ENCODE results near the gene RELT. TPM values are rescaled to one million over a fixed set of nuclear protein-coding genes. Genes with fewer than 3 reads are reported as not detected.

Gene RELT
- total RNA-seq, 2 experiments from 2014 or later, result 26.6 to 29.6 TPM

DNA sequence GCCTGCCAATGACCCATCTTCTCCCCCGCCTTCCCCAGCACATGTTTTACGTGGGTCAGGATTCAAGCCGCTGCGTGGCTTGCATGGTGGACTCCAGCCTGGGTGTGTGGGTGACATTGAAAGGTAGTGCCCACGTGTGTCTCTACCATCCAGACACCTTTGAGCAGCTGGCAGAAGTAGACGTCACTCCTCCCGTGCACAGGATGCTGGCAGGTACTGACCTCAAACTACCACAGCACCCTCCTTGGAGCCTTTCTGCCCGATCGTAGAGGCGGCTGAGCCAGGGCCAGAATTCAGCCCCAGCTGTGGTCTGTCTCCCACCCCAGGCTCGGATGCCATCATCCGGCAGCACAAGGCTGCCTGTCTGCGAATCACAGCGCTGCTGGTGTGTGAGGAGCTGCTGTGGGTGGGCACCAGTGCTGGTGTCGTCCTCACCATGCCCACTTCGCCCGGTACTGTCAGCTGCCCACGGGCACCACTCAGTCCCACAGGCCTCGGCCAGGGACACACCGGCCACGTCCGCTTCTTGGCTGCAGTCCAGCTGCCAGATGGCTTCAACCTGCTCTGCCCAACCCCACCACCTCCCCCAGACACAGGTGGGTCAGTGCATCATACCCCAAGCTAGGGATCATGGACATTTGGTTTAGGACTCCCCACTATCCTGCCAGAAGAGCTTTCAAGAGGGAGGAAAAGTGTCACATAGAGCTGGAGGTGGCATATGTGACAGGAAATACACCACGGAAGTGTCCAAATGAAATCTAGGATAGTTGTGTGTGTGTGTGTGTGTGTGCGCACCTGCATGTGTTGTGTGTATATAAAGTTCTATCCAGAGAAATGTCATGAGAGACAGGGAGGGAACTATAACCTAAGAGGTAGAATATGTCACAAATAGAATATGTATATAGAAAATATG is 10.6 kb upstream of the RELT start:
- H3K9me3 Mint-ChIP-seq, result peaks cover 3% of the 10 kb centered on the region
- peaks cover 33% of the 10 kb centered on the region for H3K4me1 Mint-ChIP-seq (ENCODE audit: low read depth)
- H3K36me3 Mint-ChIP-seq (ENCODE audit: low read depth), result peaks cover 2% of the 10 kb centered on the region
- ATAC-seq, result peak; percentile 9
- no peaks in the 10 kb centered on the region for H3K27me3 Mint-ChIP-seq
- intact Hi-C loops (cut with micrococcal nuclease), result no loop called here
- TF ChIP-seq, protein P1, sequence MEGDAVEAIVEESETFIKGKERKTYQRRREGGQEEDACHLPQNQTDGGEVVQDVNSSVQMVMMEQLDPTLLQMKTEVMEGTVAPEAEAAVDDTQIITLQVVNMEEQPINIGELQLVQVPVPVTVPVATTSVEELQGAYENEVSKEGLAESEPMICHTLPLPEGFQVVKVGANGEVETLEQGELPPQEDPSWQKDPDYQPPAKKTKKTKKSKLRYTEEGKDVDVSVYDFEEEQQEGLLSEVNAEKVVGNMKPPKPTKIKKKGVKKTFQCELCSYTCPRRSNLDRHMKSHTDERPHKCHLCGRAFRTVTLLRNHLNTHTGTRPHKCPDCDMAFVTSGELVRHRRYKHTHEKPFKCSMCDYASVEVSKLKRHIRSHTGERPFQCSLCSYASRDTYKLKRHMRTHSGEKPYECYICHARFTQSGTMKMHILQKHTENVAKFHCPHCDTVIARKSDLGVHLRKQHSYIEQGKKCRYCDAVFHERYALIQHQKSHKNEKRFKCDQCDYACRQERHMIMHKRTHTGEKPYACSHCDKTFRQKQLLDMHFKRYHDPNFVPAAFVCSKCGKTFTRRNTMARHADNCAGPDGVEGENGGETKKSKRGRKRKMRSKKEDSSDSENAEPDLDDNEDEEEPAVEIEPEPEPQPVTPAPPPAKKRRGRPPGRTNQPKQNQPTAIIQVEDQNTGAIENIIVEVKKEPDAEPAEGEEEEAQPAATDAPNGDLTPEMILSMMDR (IDR thresholded peaks at IDR 0.05), result no peak
- H3K4me3 Mint-ChIP-seq, result no peak overlapping the region
- POLR2A ChIA-PET, result interaction anchor here (1.2 kb wide), 1 partner anchor 12 kb away, joined by 3 read pairs; no protein-coding TSS in a partner anchor
- DNase-seq, result no peak
- CTCF ChIA-PET, result interaction anchor here (1.0 to 4.0 kb wide), 5 partner anchors 14 to 261 kb away, joined by 3 to 43 read pairs (median 4); no protein-coding TSS in a partner anchor
- H3K27ac Mint-ChIP-seq, result peak overlapping the region; percentile 89

- H3K36me3 Mint-ChIP-seq (ENCODE audit: low read depth), result peaks cover 2% of the 10 kb centered on the region
- intact Hi-C loops (cut with micrococcal nuclease), result no loop called here
- ATAC-seq (peak; percentile 76), DNase-seq (peak; percentile 55)
- H3K4me1 Mint-ChIP-seq (ENCODE audit: low read depth), result peaks cover 33% of the 10 kb centered on the region
- peak overlapping the region; percentile 89 for H3K27ac Mint-ChIP-seq
- CTCF ChIA-PET, result interaction anchor here (2.7 to 4.0 kb wide), 2 partner anchors 14 to 31 kb away, joined by 10 to 43 read pairs; no protein-coding TSS in a partner anchor
- TF ChIP-seq, protein P1 (IDR thresholded peaks at IDR 0.05), result no peak
- H3K4me3 Mint-ChIP-seq, result no peak overlapping the region
- H3K9me3 Mint-ChIP-seq, result peaks cover 3% of the 10 kb centered on the region
- H3K27me3 Mint-ChIP-seq, result no peaks in the 10 kb centered on the region
- POLR2A ChIA-PET, result no interaction called here
These were observed 10.0 kb upstream of the RELT start for GRCh38 chr11:73366265-73366610.

- intact Hi-C loops (cut with micrococcal nuclease), result no loop called here
- ChIA-PET POLR2A (interaction anchor here (1.1 kb wide), 1 partner anchor 39 kb away, joined by 3 read pairs; no protein-coding TSS in a partner anchor), CTCF (interaction anchor here (0.9 to 2.7 kb wide), 4 partner anchors 8 to 31 kb away, joined by 3 to 10 read pairs (median 6); no protein-coding TSS in a partner anchor)
- DNase-seq (no peak), ATAC-seq (no peak)
- Mint-ChIP-seq H3K27me3 (no peaks in the 10 kb centered on the region), H3K9me3 (peaks cover 3% of the 10 kb centered on the region), H3K4me3 (no peak overlapping the region), H3K27ac (peak overlapping the region; percentile 89), H3K4me1 (ENCODE audit: low read depth) (peaks cover 33% of the 10 kb centered on the region), H3K36me3 (ENCODE audit: low read depth) (peaks cover 2% of the 10 kb centered on the region)
- TF ChIP-seq, protein P1 (IDR thresholded peaks at IDR 0.05), result no peak
These were observed 9.2 kb upstream of the RELT start for GRCh38 chr11:73366953-73367352.

DNA sequence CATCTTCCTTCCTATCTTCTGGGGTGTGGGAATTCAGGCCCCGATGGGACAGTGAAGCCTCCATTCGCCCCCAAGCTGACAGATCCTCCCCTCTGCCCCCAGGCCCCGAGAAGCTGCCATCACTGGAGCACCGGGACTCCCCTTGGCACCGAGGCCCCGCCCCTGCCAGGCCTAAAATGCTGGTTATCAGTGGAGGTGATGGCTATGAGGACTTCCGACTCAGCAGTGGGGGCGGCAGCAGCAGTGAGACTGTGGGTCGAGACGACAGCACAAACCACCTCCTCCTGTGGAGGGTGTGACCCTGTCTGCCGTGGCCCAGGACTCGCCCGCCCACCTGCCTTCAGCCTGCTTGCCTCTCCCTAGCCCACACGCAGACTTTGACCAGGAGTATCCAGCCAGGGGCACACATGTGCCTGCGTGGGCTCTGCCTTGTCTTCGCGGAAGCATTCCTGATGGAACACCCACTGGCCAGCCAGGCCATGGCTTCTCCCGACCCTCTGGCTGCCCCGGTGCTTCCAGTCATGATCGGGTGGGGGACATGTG is 8.6 kb upstream of the RELT start:
- DNase-seq (peak; percentile 63), ATAC-seq (peak; percentile 63)
- no peak overlapping the region for H3K4me3 Mint-ChIP-seq
- TF ChIP-seq, protein P1 (IDR thresholded peaks at IDR 0.05), result no peak
- peaks cover 2% of the 10 kb centered on the region for H3K36me3 Mint-ChIP-seq (ENCODE audit: low read depth)
- peak overlapping the region; percentile 89 for H3K27ac Mint-ChIP-seq
- peaks cover 3% of the 10 kb centered on the region for H3K9me3 Mint-ChIP-seq
- CTCF ChIA-PET, result interaction anchor here (0.9 to 1.4 kb wide), 3 partner anchors 8 to 16 kb away, joined by 3 to 9 read pairs (median 3); no protein-coding TSS in a partner anchor
- POLR2A ChIA-PET, result interaction anchor here (1.1 kb wide), 1 partner anchor 38 kb away, joined by 3 read pairs; no protein-coding TSS in a partner anchor
- intact Hi-C loops (cut with micrococcal nuclease), result no loop called here
- H3K4me1 Mint-ChIP-seq (ENCODE audit: low read depth), result peaks cover 33% of the 10 kb centered on the region
- no peaks in the 10 kb centered on the region for H3K27me3 Mint-ChIP-seq

Measured in activated CD8-positive, alpha-beta T cell treated with anti-CD3 and anti-CD28 coated beads for 36 hours (primary cell).